H1 (cell line): ENCODE results near the gene CAPS. TPM values are rescaled to one million over a fixed set of nuclear protein-coding genes. Genes with fewer than 3 reads are reported as not detected.

Source experiments
- CEBPB ChIP-seq: IDR thresholded peaks from 2 replicates; pipeline ENCODE4 v1.6.1; 2012; ENCODE audit warnings: low read depth, low read length
- CHD7 ChIP-seq: fragments of 300-600 bp; sonication (generic); IDR thresholded peaks from 2 replicates; pipeline ENCODE4 v1.7.1; 2012; ENCODE audit warnings: low read length, moderate library complexity, mild to moderate bottlenecking, inconsistent platforms; ENCODE audit not compliant: insufficient replicate concordance
- FOSL1 ChIP-seq: IDR thresholded peaks from 2 replicates; pipeline ENCODE4 v1.6.1; 2011; ENCODE audit warnings: mild to moderate bottlenecking, low read depth, low read length, moderate library complexity; ENCODE audit not compliant: insufficient read depth
- NRF1 ChIP-seq: IDR thresholded peaks from 2 replicates; pipeline ENCODE4 v1.6.1; 2011; ENCODE audit warnings: mild to moderate bottlenecking, low read depth, low read length, improper control_type of control experiment
- POLR2A ChIP-seq, 2 experiments: IDR thresholded peaks; 1 replicate in 1 of 2; 2 replicates in 1 of 2; pipeline ENCODE4 v1.6.1; 2011; ENCODE audit warnings: low read depth in 2 of 2, low read length in 2 of 2, mild to moderate bottlenecking in 2 of 2; ENCODE audit errors: control extremely low read depth in 1 of 2
- polyA plus RNA-seq, 7 experiments: library from polyadenylated mRNA; depleted of rRNA in 3 of 7; stranded (reverse) in 5 of 7; unstranded in 2 of 7; fragments of >200 nt in 5 of 7; fragments of 200-250 nt in 2 of 7; gene quantifications; 1 replicate in 5 of 7; 2 replicates in 1 of 7; 4 replicates in 1 of 7; pipeline versions ENCODE4 v1.2.1 to v1.2.3, GENCODE V29; 2011 to 2013; ENCODE audit warnings: missing spikeins in 2 of 7, mixed read lengths in 2 of 7
- total RNA-seq: library from RNA; stranded (reverse); fragmentation: NEBNext Ultra II Directional; extraction: Animal tissue kit (Norgen Biotek cat#: 25700); gene quantifications from 2 replicates; pipeline ENCODE4 v1.2.1, GENCODE V29; 2021

Gene CAPS
- total and polyA plus RNA-seq, 2 of the 8 experiments (the other 6 are each of a cell fraction or from before 2014, with no cell fraction given) = 2.1 to 2.4 TPM

DNA sequence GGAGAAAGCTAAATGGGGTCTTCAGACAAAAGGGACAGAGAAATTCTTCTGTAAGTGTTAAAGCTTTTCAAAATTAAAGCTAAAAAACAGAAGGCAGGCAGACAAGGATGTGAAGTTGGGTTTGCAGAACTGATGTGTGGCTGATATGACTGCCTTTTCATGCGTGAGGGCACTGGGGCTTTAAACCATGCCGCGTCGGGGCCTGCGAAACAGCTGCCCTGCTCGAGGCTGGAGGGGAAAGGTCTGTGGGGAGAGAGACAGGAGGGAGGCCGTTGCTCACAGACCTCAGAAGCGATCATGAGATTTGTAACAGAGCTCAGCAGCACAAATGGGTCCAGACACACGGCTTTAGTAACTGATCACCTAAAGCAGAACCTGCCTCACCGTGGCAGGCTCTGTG, 23.5 kb downstream of the CAPS start (continued):
- TF ChIP-seq CHD7 (no peak), CEBPB (no peak), NRF1 (no peak), FOSL1 (no peak), POLR2A (IDR thresholded peaks at IDR 0.05; ENCODE audit: control extremely low read depth in 1 of 2, low read depth in 2 of 2, low read length in 2 of 2) (no peak)
